Loucy (cell line): Measurements from ENCODE around the gene SNCAIP.

Experiments
- H2AFZ ChIP-seq: fragments of 200-600 bp; sonication (generic); 2 replicates; pipeline ENCODE4 v1.6.0; 2016; ENCODE audit warnings: antibody characterized with exemption, mild to moderate bottlenecking, low read length, moderate library complexity
- H3F3A ChIP-seq: fragments of 200-600 bp; 2 replicates; pipeline ENCODE4 v1.6.0; 2016; ENCODE audit warnings: antibody characterized with exemption, low read depth, mild to moderate bottlenecking
- H3K27me3 ChIP-seq: fragments of 200-600 bp; sonication (generic); 2 replicates; pipeline ENCODE4 v1.6.1; 2014; ENCODE audit warnings: low read length, mild to moderate bottlenecking; ENCODE audit not compliant: insufficient read depth, poor library complexity, severe bottlenecking
- H3K36me3 ChIP-seq: fragments of 200-600 bp; sonication (generic); 2 replicates; pipeline ENCODE4 v1.6.1; 2016; ENCODE audit warnings: low read length; ENCODE audit not compliant: insufficient read depth
- H3K4me1 ChIP-seq: fragments of 200-600 bp; sonication (generic); 2 replicates; pipeline ENCODE4 v1.5.1; 2014; ENCODE audit warnings: low read length, mild to moderate bottlenecking; ENCODE audit not compliant: insufficient read depth, poor library complexity, severe bottlenecking
- H3K4me2 ChIP-seq: fragments of 200-600 bp; sonication (generic); 2 replicates; pipeline ENCODE4 v1.6.0; 2014; ENCODE audit warnings: antibody characterized with exemption, low read length, low read depth, mild to moderate bottlenecking; ENCODE audit not compliant: poor library complexity, severe bottlenecking
- H3K4me3 ChIP-seq: fragments of 200-600 bp; sonication (generic); 2 replicates; pipeline ENCODE4 v1.5.1; 2014; ENCODE audit warnings: low read length, mild to moderate bottlenecking, mixed read lengths; ENCODE audit not compliant: poor library complexity, severe bottlenecking
- H3K79me2 ChIP-seq: fragments of 200-600 bp; sonication (generic); 2 replicates; pipeline ENCODE4 v1.6.1; 2014; ENCODE audit warnings: low read length; ENCODE audit not compliant: insufficient read depth
- H3K9ac ChIP-seq: fragments of 200-600 bp; sonication (generic); 2 replicates; pipeline ENCODE4 v1.6.0; 2014; ENCODE audit warnings: mild to moderate bottlenecking, low read depth, low read length, moderate library complexity; ENCODE audit not compliant: poor library complexity, severe bottlenecking
- H3K9me2 ChIP-seq: fragments of 200-600 bp; sonication (generic); replicated peaks from 2 replicates; pipeline ENCODE4 v1.6.1; 2016; ENCODE audit warnings: low read depth, low read length, mixed read lengths
- H3K9me3 ChIP-seq: fragments of 200-600 bp; sonication (generic); 2 replicates; pipeline ENCODE4 v1.6.1; 2014; ENCODE audit warnings: mild to moderate bottlenecking, antibody characterized with exemption, low read length, low read depth; ENCODE audit not compliant: insufficient read depth
- H4K20me1 ChIP-seq: fragments of 200-600 bp; sonication (generic); 2 replicates; pipeline ENCODE4 v1.6.0; 2014; ENCODE audit warnings: antibody characterized with exemption, low read length, mild to moderate bottlenecking; ENCODE audit not compliant: insufficient read depth, poor library complexity, severe bottlenecking
- EZH2phosphoT487 ChIP-seq: fragments of 200-600 bp; IDR thresholded peaks from 2 replicates; pipeline ENCODE4 v1.6.1; 2018; ENCODE audit warnings: antibody characterized with exemption, mild to moderate bottlenecking, moderate library complexity, borderline replicate concordance
- TF ChIP-seq, protein P1 (sequence below): fragments of 200-600 bp; sonication (generic); conservative IDR thresholded peaks from 2 replicates; pipeline ENCODE4 v1.5.1; 2014; ENCODE audit warnings: mild to moderate bottlenecking, antibody characterized with exemption, low read length

The SNCAIP gene

DNA sequence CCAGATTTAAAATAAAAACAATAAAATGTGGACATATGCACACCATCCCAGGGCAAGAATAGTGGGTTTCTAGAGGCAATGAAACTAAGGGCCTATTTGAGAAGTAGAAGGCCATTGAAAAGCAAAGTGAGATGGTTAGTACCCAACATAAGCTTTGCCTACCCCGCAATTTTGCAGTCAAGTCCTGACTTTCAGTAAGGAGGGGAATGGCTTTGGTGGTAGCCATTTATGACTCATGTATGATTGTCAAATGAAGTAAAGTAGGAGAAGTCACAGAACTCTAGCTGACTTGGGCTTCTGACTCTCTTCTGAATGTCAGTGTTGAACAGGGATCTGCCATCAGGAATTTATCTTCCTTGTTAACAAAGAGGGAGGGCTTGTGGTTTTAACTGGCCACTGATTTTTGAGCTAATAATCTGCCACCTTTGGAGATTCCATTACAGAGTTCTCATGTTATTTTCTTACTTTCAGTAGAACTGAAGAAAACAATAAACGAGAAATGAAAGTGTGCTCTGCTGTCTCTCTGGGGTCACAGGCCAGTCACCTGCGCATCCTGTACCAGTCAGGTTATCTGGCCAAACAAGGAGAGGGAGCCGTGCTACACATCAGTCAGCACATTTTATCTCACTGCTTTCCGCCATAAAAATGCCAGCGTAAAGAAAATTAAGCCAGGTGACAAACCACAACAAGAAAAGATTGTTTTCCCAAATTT, 14.3 kb upstream of the SNCAIP start:
- no peak overlapping the region for H3K4me2 ChIP-seq
- no peak overlapping the region for H3K9ac ChIP-seq
- no peaks in the 10 kb centered on the region for H3K9me2 ChIP-seq
- H3F3A ChIP-seq = no peaks in the 10 kb centered on the region
- H4K20me1 ChIP-seq = no peaks in the 10 kb centered on the region
- no peak overlapping the region for H2AFZ ChIP-seq
- H3K4me1 ChIP-seq = no peaks in the 10 kb centered on the region
- no peaks in the 10 kb centered on the region for H3K79me2 ChIP-seq
- TF ChIP-seq, protein P1, sequence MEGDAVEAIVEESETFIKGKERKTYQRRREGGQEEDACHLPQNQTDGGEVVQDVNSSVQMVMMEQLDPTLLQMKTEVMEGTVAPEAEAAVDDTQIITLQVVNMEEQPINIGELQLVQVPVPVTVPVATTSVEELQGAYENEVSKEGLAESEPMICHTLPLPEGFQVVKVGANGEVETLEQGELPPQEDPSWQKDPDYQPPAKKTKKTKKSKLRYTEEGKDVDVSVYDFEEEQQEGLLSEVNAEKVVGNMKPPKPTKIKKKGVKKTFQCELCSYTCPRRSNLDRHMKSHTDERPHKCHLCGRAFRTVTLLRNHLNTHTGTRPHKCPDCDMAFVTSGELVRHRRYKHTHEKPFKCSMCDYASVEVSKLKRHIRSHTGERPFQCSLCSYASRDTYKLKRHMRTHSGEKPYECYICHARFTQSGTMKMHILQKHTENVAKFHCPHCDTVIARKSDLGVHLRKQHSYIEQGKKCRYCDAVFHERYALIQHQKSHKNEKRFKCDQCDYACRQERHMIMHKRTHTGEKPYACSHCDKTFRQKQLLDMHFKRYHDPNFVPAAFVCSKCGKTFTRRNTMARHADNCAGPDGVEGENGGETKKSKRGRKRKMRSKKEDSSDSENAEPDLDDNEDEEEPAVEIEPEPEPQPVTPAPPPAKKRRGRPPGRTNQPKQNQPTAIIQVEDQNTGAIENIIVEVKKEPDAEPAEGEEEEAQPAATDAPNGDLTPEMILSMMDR = no peak
- no peak for TF ChIP-seq EZH2phosphoT487
- H3K36me3 ChIP-seq = no peaks in the 10 kb centered on the region
- H3K9me3 ChIP-seq = no peaks in the 10 kb centered on the region
- no peaks in the 10 kb centered on the region for H3K27me3 ChIP-seq
- H3K4me3 ChIP-seq = no peak overlapping the region

DNA sequence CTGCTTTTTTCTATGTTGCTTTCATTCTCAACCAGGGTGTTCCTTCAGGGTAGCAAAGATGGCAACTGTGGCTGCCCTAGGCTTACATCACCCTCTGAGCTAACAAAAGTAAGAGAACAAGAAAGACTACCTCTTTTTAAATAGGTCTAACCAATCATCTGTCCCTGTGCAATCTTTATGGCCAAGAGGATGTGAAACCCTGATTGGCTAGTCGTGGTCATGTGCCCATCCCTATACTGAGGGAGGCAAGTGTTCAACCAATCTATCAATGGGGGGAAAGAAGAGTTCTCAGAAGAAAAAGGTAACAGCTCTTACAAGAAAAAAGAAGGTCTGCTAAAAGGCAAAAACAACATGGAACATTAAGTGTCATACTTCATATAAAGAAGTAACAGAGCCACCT, 11.7 kb upstream of the SNCAIP start:
- H3K9me2 ChIP-seq = no peaks in the 10 kb centered on the region
- H4K20me1 ChIP-seq = no peaks in the 10 kb centered on the region
- H3K79me2 ChIP-seq = no peaks in the 10 kb centered on the region
- no peak overlapping the region for H3K4me3 ChIP-seq
- no peak overlapping the region for H2AFZ ChIP-seq
- no peak overlapping the region for H3K9ac ChIP-seq
- no peaks in the 10 kb centered on the region for H3F3A ChIP-seq
- H3K4me1 ChIP-seq = no peaks in the 10 kb centered on the region
- H3K9me3 ChIP-seq = no peaks in the 10 kb centered on the region
- H3K36me3 ChIP-seq = no peaks in the 10 kb centered on the region
- no peak for TF ChIP-seq EZH2phosphoT487
- TF ChIP-seq, protein P1 = no peak
- no peaks in the 10 kb centered on the region for H3K27me3 ChIP-seq
- no peak overlapping the region for H3K4me2 ChIP-seq

DNA sequence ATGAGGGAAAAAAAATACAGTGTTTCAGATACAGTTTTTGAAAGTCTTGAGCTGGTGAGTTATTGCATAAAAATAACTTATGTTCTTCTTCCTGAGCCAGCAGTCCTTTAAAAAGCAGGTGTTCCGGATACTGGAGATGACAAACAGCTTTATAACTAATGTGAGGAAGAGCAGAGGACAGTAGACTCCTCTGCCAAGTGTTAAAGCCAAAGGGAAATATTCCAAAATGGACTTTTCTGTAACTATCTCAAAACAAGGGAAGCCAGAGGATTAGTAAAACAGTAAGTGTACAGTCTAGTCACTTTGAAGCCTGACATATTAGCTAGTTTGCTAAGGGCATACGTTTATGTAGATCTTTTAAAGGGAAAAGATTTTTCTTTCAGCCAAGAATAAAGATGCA, 11.0 kb upstream of the SNCAIP start:
- Histone ChIP-seq H3K79me2 (no peaks in the 10 kb centered on the region), H3K9me2 (no peaks in the 10 kb centered on the region), H4K20me1 (no peaks in the 10 kb centered on the region), H3F3A (no peaks in the 10 kb centered on the region), H3K4me3 (no peak overlapping the region), H2AFZ (no peak overlapping the region), H3K4me2 (no peak overlapping the region), H3K36me3 (no peaks in the 10 kb centered on the region), H3K9ac (no peak overlapping the region), H3K27me3 (no peaks in the 10 kb centered on the region), H3K9me3 (no peaks in the 10 kb centered on the region), H3K4me1 (no peaks in the 10 kb centered on the region)
- TF ChIP-seq, protein P1 = no peak
- no peak for TF ChIP-seq EZH2phosphoT487
